DMS153 (cell line): ENCODE results near the gene DHX29.
"Not testable (repeated sequence)": the region's sequence is repeated elsewhere in the genome, so short reads cannot be mapped to it uniquely, and the experiment has no call there.

Source experiments
- DNase-seq: peaks from one replicate; lab custom pipeline; 2025; lab: John Stamatoyannopoulos, UW

DHX29 gene, protein sequence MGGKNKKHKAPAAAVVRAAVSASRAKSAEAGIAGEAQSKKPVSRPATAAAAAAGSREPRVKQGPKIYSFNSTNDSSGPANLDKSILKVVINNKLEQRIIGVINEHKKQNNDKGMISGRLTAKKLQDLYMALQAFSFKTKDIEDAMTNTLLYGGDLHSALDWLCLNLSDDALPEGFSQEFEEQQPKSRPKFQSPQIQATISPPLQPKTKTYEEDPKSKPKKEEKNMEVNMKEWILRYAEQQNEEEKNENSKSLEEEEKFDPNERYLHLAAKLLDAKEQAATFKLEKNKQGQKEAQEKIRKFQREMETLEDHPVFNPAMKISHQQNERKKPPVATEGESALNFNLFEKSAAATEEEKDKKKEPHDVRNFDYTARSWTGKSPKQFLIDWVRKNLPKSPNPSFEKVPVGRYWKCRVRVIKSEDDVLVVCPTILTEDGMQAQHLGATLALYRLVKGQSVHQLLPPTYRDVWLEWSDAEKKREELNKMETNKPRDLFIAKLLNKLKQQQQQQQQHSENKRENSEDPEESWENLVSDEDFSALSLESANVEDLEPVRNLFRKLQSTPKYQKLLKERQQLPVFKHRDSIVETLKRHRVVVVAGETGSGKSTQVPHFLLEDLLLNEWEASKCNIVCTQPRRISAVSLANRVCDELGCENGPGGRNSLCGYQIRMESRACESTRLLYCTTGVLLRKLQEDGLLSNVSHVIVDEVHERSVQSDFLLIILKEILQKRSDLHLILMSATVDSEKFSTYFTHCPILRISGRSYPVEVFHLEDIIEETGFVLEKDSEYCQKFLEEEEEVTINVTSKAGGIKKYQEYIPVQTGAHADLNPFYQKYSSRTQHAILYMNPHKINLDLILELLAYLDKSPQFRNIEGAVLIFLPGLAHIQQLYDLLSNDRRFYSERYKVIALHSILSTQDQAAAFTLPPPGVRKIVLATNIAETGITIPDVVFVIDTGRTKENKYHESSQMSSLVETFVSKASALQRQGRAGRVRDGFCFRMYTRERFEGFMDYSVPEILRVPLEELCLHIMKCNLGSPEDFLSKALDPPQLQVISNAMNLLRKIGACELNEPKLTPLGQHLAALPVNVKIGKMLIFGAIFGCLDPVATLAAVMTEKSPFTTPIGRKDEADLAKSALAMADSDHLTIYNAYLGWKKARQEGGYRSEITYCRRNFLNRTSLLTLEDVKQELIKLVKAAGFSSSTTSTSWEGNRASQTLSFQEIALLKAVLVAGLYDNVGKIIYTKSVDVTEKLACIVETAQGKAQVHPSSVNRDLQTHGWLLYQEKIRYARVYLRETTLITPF (N-terminal part only)

GRCh38 chr5:55307383-55308253 is at the start of gene DHX29, which contains the start of gene MTREX:
Gene DHX29 (minus strand): TSS chr5:55307694. CDS start chr5:55307573, 121 bp downstream.
Gene MTREX (plus strand): TSS chr5:55307989. CDS start chr5:55308014, 25 bp downstream.
- peak; percentile 65 for DNase-seq

- DNase-seq: no peak
Observed at GRCh38 chr5:55356896-55357295, 49.4 kb upstream of the DHX29 start.

- no peak for DNase-seq
Observed at GRCh38 chr5:55350754-55351153, 43.3 kb upstream of the DHX29 start.

DNA sequence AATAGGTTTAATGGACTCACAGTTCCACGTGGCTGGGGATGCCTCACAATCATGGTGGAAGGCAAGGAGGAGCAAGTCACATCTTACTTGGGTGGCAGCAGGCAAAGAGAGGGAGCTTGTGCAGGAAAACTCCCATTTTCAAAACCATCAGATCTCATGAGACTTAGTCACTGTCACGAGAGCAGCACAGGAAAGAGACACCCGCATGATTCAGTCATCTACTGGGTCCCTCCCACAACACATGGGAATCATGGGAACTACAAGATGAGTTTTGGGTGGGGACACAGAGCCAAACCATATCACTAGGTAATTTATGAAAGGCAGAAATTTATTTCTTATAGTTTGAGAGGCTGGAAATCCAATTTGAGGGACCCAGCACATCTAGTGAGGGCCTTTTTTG is 40.3 kb upstream of the DHX29 start:
- no peak for DNase-seq

- DNase-seq: no peak
Observed at GRCh38 chr5:55345327-55345726, 37.8 kb upstream of the DHX29 start.

DNA sequence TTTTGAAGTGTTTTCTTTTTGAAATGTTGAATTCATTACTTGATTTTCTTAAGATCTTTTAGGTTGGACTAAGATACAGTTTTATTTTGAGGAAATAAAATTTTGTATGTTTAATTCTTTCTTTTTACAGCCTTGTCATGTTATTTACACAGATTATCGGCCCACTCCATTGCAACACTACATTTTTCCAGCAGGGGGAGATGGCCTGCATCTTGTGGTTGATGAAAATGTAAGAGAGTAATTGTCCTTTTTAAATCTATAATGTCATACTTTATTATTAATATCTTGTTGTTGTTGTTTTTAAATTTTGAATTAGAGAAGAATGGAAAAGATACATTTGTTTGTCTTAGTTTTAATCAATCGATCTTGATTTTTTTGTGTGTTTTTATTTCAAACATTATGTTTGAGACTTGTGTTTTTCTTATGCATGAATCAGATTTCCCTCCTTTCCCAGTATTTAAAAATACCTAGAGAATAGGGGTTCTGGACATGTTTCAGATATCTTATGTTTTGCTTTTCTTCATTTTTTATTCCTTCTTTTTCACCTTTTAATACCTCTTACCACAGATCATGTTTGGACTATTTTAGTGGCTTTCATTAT is 37.0 kb upstream of the DHX29 start:
- no peak for DNase-seq

GRCh38 chr5:55343609-55344008 is 36.1 kb upstream of the DHX29 start:
- DNase-seq: no peak

- no peak for DNase-seq
Observed at GRCh38 chr5:55343107-55343506, 35.6 kb upstream of the DHX29 start.

DNA sequence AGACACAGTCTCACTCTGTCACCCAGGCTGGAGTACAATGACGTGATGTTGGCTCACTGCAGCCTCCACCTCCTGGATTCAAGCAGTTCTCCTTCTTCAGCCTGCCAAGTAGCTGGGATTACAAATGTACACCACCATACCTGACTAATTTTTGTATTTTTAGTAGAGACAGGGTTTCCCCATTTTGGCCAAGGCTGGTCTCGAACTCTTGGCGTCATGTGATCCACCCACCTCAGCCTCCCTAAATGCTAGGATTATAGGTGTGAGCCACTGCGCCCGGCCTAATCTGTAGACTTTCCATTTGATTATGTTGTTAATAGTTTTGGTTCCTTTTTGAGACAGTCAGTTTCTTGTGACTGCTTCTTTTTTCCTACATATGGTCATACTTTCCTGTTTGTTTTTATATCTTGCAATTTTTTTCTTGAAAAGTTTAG is 31.3 kb upstream of the DHX29 start:
- DNase-seq: no peak

DNA sequence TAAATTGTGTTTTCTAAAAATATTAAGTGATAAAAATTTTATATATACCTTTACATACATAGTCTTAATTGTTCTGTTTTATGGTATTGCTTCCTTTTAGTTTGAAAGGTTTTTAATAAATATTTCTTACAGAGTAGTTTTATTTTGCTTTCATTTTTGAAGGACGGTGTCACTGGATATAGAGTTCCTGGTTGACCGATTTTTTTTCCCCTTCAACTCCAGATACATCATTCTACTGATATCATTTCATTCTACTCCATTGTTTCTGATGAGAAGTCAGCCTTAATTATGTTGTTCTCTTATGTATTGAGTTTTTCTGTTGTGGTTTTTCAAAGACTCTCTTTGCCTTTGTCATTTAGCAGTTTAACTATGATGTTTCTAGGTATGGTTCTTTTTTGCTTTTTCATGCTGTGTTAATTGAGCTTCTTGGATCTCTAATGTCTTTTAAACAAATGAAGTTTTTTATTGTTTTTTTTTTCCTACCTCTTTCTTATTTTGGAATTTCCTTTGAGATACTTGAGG is 30.7 kb upstream of the DHX29 start:
- DNase-seq: no peak

DNA sequence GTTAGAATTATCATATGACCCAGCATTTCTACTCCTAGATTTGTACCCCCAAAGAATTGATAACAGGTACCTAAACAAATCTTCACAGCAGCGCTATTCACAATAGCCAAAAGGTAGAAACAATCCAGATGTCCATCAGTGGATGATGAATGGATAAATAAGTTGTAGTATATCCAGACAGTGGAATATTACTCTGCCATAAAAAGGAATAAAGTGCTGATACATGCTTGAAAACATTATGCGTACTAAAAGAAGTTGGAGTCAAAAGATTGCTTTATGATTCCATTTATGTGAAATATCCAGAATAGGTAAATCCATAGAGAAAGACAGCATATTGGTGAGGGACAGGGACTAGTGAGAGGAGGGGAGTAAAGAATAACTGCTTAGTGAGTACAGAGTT is 26.3 kb upstream of the DHX29 start:
- DNase-seq: no peak

DNA sequence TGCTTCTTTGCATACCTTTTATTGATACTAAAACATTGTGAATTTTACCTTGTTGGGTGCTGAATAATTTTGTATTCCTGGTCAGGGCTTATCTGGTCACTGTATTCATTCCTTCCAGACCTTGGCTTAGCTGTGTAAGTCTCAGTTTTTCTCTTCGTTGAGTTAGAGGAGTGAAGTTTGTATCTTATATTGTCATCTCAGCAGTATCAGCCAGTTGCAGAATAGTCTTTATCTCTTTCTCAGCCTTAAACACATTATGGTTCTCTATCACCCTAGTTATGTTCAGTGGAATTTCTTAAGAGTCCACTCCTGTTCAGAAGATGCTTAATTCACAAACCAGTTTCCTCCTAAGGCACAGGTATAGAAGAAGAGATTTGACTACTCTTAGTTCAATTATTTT is 25.5 kb upstream of the DHX29 start:
- no peak for DNase-seq

- DNase-seq: no peak
Observed at GRCh38 chr5:55331321-55331720, 23.8 kb upstream of the DHX29 start.

DNA sequence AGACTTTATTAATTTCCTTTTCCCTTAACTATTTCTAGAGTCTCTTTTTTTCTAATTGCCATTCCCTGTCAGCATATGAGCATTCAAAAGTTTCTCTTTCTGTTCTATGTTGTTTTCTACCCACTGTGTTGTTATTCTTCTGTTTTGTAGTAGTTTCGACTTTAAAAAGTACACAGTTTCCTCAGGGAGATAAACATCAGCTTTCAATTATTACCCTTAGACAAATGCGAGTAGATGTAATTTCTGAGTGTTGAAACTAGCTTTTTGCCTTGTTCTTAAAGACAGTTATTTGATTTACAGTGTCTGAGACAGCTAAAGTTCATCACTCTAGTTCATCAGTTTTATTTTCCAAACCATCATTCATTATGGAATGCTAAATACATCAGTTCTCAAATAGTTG is 19.8 kb upstream of the DHX29 start:
- DNase-seq: no peak

DNA sequence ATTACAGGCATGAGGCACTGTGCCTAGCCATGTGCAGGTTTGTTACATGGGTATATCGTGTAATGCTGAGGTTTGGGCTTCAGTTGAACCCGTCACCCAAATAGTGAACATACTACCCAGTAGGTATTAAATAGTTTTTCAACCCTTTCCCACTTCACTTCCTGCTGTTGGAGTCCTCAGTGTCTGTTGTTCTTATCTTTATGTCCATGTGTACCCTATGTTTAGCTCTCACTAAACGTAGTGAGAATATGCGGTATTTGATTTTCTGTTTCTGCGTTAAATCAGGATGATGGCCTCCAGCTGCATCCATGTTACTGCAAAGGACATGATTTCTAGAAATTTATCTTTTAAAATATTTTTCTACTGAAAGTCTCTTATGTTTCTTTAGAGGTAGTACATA is 18.1 kb upstream of the DHX29 start:
- DNase-seq: no peak

GRCh38 chr5:55324815-55325418 is 17.4 kb upstream of the DHX29 start:
- DNase-seq: no peak

DNA sequence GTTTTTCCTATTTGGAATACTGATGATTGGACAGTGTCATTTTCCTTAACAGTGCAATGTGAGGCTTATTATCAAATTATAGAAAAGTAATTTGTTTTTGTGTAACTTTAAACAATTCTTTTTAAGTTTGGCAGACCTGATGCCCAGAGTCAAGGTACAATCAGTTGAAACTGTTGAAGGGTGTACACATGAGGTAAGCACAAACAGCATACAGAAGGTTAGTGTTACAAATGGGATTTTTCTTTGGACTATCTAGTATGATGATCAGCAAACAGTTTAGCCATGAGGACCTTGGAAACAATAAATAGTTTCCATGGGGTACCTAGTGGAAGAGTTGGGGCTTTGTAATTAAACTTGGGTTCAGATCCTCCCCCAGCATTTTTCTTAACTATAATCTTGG is 16.5 kb upstream of the DHX29 start:
- DNase-seq: no peak

DNA sequence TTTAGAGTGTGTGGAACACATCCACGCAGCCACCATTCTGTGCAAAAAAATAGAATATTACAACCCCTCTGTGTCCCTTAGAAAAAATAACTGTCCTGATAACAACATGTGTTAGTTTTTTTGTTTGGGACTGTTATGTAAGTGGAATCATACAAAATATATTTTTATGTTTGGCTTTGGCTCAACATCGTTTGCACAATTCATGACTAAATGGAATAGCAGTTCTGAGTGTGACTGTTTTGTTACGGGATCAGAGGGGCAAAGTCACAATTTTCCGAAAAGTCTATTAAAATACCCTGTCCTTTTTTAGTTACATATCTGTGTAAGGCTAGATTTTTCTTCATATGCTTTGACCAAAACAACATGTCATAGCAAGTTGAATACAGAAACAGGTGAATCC is 13.1 kb upstream of the DHX29 start:
- DNase-seq: no peak

DNA sequence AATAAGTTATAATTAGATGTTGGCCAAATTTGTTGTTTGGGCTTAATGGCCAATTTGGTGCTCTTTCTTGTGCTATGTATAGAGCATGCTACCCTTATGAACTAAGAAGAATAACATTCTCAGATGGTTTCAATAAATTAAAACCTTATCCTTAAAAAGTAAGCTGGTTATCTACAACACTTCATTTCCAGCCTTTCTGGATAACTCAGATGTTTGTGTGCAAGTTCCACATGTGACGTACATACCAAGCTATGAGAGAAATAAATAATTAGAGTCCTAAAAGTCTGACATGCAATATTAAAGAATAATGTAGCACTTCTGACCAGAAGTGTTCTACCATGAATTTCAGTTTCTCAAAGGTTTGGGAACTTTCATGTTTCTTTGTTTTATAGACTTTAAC is 12.0 kb upstream of the DHX29 start:
- no peak for DNase-seq

GRCh38 chr5:55318237-55318636 is 10.7 kb upstream of the DHX29 start:
- DNase-seq: not testable (repeated sequence)
